DND-41 (cell line): ENCODE results near the gene POLRMT.

Experiments
- EZH2 ChIP-seq: IDR thresholded peaks from 3 replicates; pipeline ENCODE4 v1.6.1; 2012; ENCODE audit warnings: borderline replicate concordance, low read depth, mild to moderate bottlenecking, moderate library complexity, low read length, inconsistent platforms; ENCODE audit not compliant: severe bottlenecking
- TF ChIP-seq, protein P1 (sequence below): IDR thresholded peaks from 2 replicates; pipeline ENCODE4 v1.5.1; 2012; ENCODE audit warnings: borderline replicate concordance, low read length, moderate library complexity, mild to moderate bottlenecking; ENCODE audit not compliant: poor library complexity, severe bottlenecking; ENCODE audit errors: extremely low read depth

DNA sequence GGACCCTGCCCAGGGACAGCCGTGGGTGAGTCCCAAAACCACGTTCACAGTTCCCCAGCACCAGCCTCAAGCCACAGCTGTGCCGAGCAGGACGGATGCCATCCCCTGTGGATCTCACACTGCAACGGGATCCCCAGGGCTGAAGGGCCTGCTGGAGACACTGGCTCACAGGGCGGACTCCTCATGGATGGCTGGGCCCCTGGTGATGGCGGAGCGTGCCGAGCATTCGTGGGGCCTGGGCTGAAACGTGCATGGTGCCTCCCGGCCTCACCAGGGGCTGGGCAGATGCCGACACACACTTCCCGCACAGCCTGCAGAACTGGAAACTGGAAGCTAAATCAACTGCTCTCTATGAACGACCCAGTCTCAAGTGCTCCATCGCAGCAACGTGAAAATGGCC is 20.1 kb upstream of the POLRMT start:
- TF ChIP-seq, protein P1, sequence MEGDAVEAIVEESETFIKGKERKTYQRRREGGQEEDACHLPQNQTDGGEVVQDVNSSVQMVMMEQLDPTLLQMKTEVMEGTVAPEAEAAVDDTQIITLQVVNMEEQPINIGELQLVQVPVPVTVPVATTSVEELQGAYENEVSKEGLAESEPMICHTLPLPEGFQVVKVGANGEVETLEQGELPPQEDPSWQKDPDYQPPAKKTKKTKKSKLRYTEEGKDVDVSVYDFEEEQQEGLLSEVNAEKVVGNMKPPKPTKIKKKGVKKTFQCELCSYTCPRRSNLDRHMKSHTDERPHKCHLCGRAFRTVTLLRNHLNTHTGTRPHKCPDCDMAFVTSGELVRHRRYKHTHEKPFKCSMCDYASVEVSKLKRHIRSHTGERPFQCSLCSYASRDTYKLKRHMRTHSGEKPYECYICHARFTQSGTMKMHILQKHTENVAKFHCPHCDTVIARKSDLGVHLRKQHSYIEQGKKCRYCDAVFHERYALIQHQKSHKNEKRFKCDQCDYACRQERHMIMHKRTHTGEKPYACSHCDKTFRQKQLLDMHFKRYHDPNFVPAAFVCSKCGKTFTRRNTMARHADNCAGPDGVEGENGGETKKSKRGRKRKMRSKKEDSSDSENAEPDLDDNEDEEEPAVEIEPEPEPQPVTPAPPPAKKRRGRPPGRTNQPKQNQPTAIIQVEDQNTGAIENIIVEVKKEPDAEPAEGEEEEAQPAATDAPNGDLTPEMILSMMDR = no peak
- no peak for TF ChIP-seq EZH2
